Measurements from ENCODE around the gene CIRBP. TPM values are rescaled to one million over a fixed set of nuclear protein-coding genes. Genes with fewer than 3 reads are reported as not detected.
A peak's percentile ranks its signal among the peaks of the same experiment; 100 is the strongest.

CIRBP gene
- total RNA-seq, 4 donors from 2014 or later, result 274 to 578 (median 418) TPM

DNA sequence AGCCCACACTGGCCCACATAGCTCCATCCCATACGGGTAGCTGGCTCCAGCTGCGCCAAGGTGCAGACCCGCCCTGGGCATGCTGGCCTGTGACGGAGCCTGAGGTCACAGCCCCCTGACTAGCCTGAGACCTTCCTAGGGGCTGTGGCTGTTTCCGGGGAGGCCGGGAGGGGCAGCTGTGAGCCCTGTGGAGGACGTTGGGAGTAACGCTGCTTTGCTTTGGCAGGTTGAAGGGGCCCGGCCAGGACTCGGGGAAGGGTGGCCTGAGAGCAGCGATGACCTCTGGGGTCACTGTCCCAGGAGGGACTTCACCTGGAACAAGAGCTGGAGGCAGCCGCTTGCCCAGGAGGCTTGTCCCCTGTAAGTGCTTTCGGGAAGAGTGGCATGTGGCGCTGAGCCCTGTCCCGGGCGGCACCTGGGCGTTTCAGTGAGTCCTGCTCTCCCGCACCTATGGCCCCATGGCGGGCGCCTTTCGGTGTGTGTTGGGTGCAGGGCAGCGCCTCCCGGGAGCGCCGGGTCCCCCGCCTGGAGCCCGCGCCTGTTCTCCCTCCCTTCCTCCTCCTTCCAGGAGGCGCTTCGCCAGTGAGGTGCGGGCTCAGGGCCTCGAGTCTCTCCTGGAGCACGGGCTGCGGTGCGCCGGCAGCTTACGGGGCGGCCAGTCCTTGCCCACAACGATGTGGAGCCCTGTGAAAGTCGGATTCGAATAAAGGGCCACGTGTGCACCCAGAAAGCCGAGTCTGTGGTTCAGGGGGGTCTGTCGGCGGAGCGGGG lies 5.1 kb downstream of the CIRBP start:
- peaks cover 0 to 59% of the 10 kb centered on the region in 2 donors for H3K36me3 ChIP-seq
- H3K4me3 ChIP-seq, result peak overlapping the region; percentile 56 to 82 (median 70)
- intact Hi-C loops (cut with DNase I; ENCODE audit: low total_unique reads), result loop anchor here (2.0 to 10.0 kb wide), 2 partner anchors 81 to 479 kb away; partner anchors contain the start of gene PTBP1
- H3K27me3 ChIP-seq, result no peaks in the 10 kb centered on the region
- H3K27ac ChIP-seq, result peak overlapping the region; percentile 92 to 99 (median 98)
- ATAC-seq (no peak), DNase-seq (peak in 1 of 2 donors; percentile 67)
- in situ Hi-C loops (cut with MboI; ENCODE audit: low sequenced_read_pairs in 4 of 4), result no loop called here
- no peaks in the 10 kb centered on the region for H3K9me3 ChIP-seq
- TF ChIP-seq, protein P1, sequence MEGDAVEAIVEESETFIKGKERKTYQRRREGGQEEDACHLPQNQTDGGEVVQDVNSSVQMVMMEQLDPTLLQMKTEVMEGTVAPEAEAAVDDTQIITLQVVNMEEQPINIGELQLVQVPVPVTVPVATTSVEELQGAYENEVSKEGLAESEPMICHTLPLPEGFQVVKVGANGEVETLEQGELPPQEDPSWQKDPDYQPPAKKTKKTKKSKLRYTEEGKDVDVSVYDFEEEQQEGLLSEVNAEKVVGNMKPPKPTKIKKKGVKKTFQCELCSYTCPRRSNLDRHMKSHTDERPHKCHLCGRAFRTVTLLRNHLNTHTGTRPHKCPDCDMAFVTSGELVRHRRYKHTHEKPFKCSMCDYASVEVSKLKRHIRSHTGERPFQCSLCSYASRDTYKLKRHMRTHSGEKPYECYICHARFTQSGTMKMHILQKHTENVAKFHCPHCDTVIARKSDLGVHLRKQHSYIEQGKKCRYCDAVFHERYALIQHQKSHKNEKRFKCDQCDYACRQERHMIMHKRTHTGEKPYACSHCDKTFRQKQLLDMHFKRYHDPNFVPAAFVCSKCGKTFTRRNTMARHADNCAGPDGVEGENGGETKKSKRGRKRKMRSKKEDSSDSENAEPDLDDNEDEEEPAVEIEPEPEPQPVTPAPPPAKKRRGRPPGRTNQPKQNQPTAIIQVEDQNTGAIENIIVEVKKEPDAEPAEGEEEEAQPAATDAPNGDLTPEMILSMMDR (IDR thresholded peaks at IDR 0.05 in 4 of 5, conservative IDR thresholded peaks at IDR 0.05 in 1 of 5), result no peak
- no peak for TF ChIP-seq POLR2A (IDR thresholded peaks at IDR 0.05)
- peaks cover 56 to 63% of the 10 kb centered on the region in 2 donors for H3K4me1 ChIP-seq

DNA sequence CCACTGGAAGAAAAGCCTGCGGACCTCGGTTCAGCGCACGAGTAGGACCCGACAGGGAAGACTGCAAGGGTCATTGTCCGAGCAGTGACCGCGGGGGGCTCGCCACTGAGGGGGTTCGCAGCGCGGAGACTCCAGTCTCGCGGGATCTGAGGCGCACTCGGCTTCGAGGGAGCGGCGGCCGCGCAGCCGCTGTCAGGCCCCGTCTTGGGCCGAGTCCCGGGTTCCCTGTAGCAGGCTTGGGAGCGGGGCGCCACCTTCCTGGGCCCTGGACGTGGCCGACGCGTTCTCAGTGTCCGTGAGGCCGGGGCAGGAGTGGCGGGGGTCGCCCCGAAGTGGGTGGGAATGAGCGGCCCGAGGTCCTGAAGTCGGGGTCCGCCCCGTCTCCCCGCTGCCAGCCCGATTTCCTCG lies 5.7 kb downstream of the CIRBP start:
- intact Hi-C loops (cut with DNase I; ENCODE audit: low total_unique reads) (loop anchor here (2.0 to 10.0 kb wide), 4 partner anchors 80 to 480 kb away; partner anchors contain the start of genes ADAMTSL5, GAMT and PTBP1), in situ Hi-C loops (cut with MboI; ENCODE audit: low sequenced_read_pairs in 4 of 4) (no loop called here)
- Histone ChIP-seq H3K27ac (peak overlapping the region; percentile 92 to 99 (median 98)), H3K27me3 (no peaks in the 10 kb centered on the region), H3K36me3 (peaks cover 0 to 61% of the 10 kb centered on the region in 2 donors), H3K4me3 (peak overlapping the region; percentile 56 to 82 (median 70)), H3K4me1 (peaks cover 57 to 63% of the 10 kb centered on the region in 2 donors), H3K9me3 (no peaks in the 10 kb centered on the region)
- ATAC-seq (no peak), DNase-seq (no peak)
- TF ChIP-seq, protein P1 (IDR thresholded peaks at IDR 0.05 in 4 of 5, conservative IDR thresholded peaks at IDR 0.05 in 1 of 5), result no peak
- TF ChIP-seq POLR2A (IDR thresholded peaks at IDR 0.05), result no peak

DNA sequence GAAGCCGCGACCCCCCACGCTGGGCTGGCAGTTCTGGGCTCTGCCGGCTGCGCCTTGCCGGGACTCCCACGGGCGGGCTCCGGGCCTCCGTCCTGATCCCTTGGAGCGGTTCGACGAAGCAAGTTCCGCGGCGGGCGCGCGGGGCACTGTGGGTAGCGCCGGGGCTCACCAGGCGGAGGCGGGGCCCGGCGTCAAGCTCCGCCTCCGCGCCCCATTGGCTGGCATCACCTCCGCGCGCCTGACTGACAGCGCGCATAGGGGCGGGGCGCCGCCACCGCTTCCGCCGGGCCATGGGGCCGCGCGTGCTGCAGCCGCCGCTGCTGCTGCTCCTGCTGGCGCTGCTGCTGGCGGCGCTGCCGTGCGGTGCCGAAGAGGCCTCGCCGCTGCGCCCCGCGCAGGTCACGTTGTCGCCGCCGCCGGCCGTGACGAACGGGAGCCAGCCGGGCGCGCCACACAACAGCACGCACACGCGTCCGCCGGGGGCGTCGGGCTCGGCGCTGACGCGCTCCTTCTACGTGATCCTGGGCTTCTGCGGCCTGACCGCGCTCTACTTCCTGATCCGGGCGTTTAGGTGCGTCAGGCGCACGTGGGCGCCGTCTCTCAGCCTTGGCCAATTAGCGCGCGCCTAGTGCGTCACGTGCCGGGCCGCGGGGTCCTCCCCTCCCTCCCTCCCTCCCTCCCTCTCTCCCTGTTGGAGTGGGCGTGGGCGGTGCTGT lies 6.3 kb downstream of the CIRBP start, which contains the start of gene FAM174C:
Gene FAM174C (plus strand): TSS at position 271 of the 716 bp plus-strand sequence. CDS start 20 bp downstream, at position 291.
- Histone ChIP-seq H3K4me1 (peaks cover 57 to 58% of the 10 kb centered on the region in 2 donors), H3K27me3 (no peaks in the 10 kb centered on the region), H3K36me3 (peaks cover 0 to 61% of the 10 kb centered on the region in 2 donors), H3K9me3 (no peaks in the 10 kb centered on the region), H3K27ac (peak within 1 kb of the TSS; percentile 92 to 99 (median 98)), H3K4me3 (peak within 1 kb of the TSS; percentile 68 to 83 (median 76))
- DNase-seq (peak; percentile 93 to 96), ATAC-seq (peak; percentile 74 to 80)
- in situ Hi-C loops (cut with MboI; ENCODE audit: low sequenced_read_pairs in 4 of 4) (no loop called here), intact Hi-C loops (cut with DNase I; ENCODE audit: low total_unique reads) (loop anchor here (2.0 to 10.0 kb wide), 4 partner anchors 79 to 481 kb away; partner anchors contain the start of genes ADAMTSL5, GAMT and PTBP1)
- peak; percentile 80 to 91 for TF ChIP-seq POLR2A (IDR thresholded peaks at IDR 0.05)
- TF ChIP-seq, protein P1 (IDR thresholded peaks at IDR 0.05 in 4 of 5, conservative IDR thresholded peaks at IDR 0.05 in 1 of 5), result peak in 2 of 5 experiments; percentile 7 to 28

DNA sequence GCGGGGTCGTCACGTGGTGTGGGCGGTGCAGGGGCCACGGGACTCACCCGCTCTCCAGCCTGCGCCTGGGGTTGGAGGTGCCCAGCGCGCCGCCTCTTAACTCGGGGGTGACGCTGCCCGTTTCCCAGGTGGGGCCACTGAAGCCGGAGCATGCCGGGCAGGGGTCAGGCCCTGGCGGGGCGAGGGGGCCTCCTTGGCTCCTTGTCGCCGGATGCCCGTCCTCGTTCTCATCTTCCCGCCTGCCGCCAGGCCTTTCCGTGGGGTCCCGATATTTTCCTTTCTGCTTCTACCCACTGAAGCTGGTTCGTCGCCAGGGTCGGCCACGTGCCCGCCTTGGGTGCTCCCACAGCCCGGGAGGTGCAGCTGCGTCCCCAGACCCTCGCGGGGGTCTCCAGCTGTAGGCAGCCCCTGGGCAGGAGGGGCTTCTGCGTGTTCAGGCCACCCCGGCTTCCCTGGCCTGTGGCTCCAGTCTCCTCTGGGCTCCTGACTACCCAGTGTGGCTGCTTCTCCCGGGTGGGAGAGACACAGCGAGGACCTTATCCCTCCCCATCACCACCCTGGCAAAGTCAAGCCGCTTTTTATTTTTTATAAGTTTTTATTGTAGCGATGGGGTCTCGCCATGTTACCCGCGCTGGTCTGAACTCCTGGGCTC lies 7.0 kb downstream of the CIRBP start:
- DNase-seq (no peak), ATAC-seq (no peak)
- Histone ChIP-seq H3K4me3 (peak overlapping the region; percentile 68 to 83 (median 76)), H3K9me3 (no peaks in the 10 kb centered on the region), H3K27me3 (no peaks in the 10 kb centered on the region), H3K36me3 (peaks cover 0 to 57% of the 10 kb centered on the region in 2 donors), H3K27ac (peak overlapping the region; percentile 92 to 99 (median 98)), H3K4me1 (peaks cover 50 to 51% of the 10 kb centered on the region in 2 donors)
- TF ChIP-seq, protein P1 (IDR thresholded peaks at IDR 0.05 in 4 of 5, conservative IDR thresholded peaks at IDR 0.05 in 1 of 5), result no peak
- peak in 1 of 2 donors; percentile 66 for TF ChIP-seq POLR2A (IDR thresholded peaks at IDR 0.05)
- in situ Hi-C loops (cut with MboI; ENCODE audit: low sequenced_read_pairs in 4 of 4) (no loop called here), intact Hi-C loops (cut with DNase I; ENCODE audit: low total_unique reads) (loop anchor here (2.0 to 10.0 kb wide), 4 partner anchors 79 to 481 kb away; partner anchors contain the start of genes ADAMTSL5, GAMT and PTBP1)
